K562 (cell line): ENCODE results near the gene SPDYA. TPM values are rescaled to one million over a fixed set of nuclear protein-coding genes. Genes with fewer than 3 reads are reported as not detected.

ENCODE experiments used
- ATAC-seq: fragments of 200-7000 bp; cut with Tn5 transposase; 3 replicates; pipeline ENCODE4 v1.9.1; 2020; ENCODE audit warnings: moderate library complexity
- BruUV-seq: library from RNA; stranded (reverse); fragments of 400-500 nt; replicated peaks from 2 replicates; lab custom pipeline; 2021; lab: Mats Ljungman, UMichigan
- CTCF ChIA-PET: fragments of 300-600 bp; formaldehyde crosslinking; extraction: SDS; loops from one replicate; lab custom pipeline; 2021; ENCODE audit warnings: low intra/inter-chr PET ratio; lab: Yijun Ruan, JAX
- POLR2A ChIA-PET: fragments of 300-600, 350-650 bp; sonication (Branson Sonifier 250); formaldehyde crosslinking; extraction: SDS; loops from one replicate; lab custom pipeline; 2021; ENCODE audit warnings: antibody characterized with exemption, inconsistent platforms; lab: Yijun Ruan, JAX
- DNase-seq, 4 experiments: peaks; one replicate each; pipeline versions ENCODE4 v3.0.0 to v3.0.0-alpha.2; 2011 to 2018; ENCODE audit warnings: low spot score in 3 of 4, mixed read lengths in 3 of 4; ENCODE audit errors: extremely low read depth in 1 of 4
- FAIRE-seq: peaks from 2 replicates; lab custom pipeline; 2011; peaks lifted over from hg19 to GRCh38; lab: Jason Lieb, UNC
- H2AFZ ChIP-seq: 2 replicates; pipeline ENCODE4 v1.6.0; 2011; ENCODE audit warnings: low read depth, low read length, control low read depth, inconsistent platforms
- H3K27ac ChIP-seq: fragments of 200-600 bp; 3 replicates; pipeline ENCODE4 v1.8.0; 2011; ENCODE audit warnings: low read depth, mild to moderate bottlenecking, control low read depth, inconsistent platforms, low read length, moderate library complexity, mixed read lengths; ENCODE audit errors: extremely low read depth
- H3K27me3 ChIP-seq, 2 experiments: fragments of 300-600 bp in 1 of 2; 2 replicates in 1 of 2; 3 replicates in 1 of 2; pipeline versions ENCODE4 v1.6.0 to v1.8.0; 2011; ENCODE audit warnings: inconsistent platforms in 2 of 2, low read length in 2 of 2, mild to moderate bottlenecking in 1 of 2, mixed read lengths in 1 of 2, moderate library complexity in 1 of 2; ENCODE audit not compliant: control insufficient read depth in 2 of 2, insufficient read depth in 2 of 2
- H3K36me3 ChIP-seq: fragments of 300-600 bp; 3 replicates; pipeline ENCODE4 v1.8.0; 2011; ENCODE audit warnings: mild to moderate bottlenecking, low read length, inconsistent platforms; ENCODE audit not compliant: control insufficient read depth, insufficient read depth
- H3K4me1 ChIP-seq, 2 experiments: fragments of 200-600 bp in 1 of 2; replicated peaks in 1 of 2; 2 replicates in 1 of 2; 3 replicates in 1 of 2; pipeline versions ENCODE4 v1.5.1 to v1.8.0; 2011; ENCODE audit warnings: inconsistent platforms in 2 of 2, low read length in 2 of 2, mild to moderate bottlenecking in 1 of 2, mixed read lengths in 1 of 2, moderate library complexity in 1 of 2; ENCODE audit not compliant: control insufficient read depth in 2 of 2, insufficient read depth in 2 of 2
- H3K4me2 ChIP-seq: 2 replicates; pipeline ENCODE4 v1.6.1; 2011; ENCODE audit warnings: low read length, control low read depth, inconsistent platforms, mixed read lengths; ENCODE audit not compliant: insufficient read depth
- H3K4me3 ChIP-seq: fragments of 200-600 bp; sonication (generic), shearing (Covaris generic); 2 replicates; pipeline ENCODE4 v1.5.1; 2016; ENCODE audit warnings: control low read depth, inconsistent platforms
- H3K79me2 ChIP-seq: fragments of 200-600 bp; 3 replicates; pipeline ENCODE4 v1.8.0; 2011; ENCODE audit warnings: low read length, inconsistent platforms; ENCODE audit not compliant: control insufficient read depth, insufficient read depth
- H3K9ac ChIP-seq, 2 experiments: 2 replicates each; pipeline versions ENCODE4 v1.6.0 to v1.6.1; 2011; ENCODE audit warnings: low read depth in 2 of 2, low read length in 2 of 2, control low read depth in 1 of 2, inconsistent platforms in 1 of 2, mild to moderate bottlenecking in 1 of 2, mixed read lengths in 1 of 2; ENCODE audit not compliant: insufficient read depth in 1 of 2
- H3K9me1 ChIP-seq: one replicate; pipeline ENCODE4 v1.6.0; 2011; ENCODE audit warnings: inconsistent platforms, mild to moderate bottlenecking, low read length, moderate library complexity; ENCODE audit not compliant: control insufficient read depth, insufficient read depth
- H3K9me3 ChIP-seq: replicated peaks from 2 replicates; pipeline ENCODE4 v1.5.1; 2011; ENCODE audit warnings: low read depth, low read length, inconsistent platforms; ENCODE audit not compliant: control insufficient read depth, insufficient read depth
- H4K20me1 ChIP-seq: replicated peaks from 2 replicates; pipeline ENCODE4 v1.6.1; 2011; ENCODE audit warnings: low read length, inconsistent platforms, mixed read lengths; ENCODE audit not compliant: control insufficient read depth, insufficient read depth
- CBX3 ChIP-seq, 2 experiments: IDR thresholded peaks; 1 replicate in 1 of 2; 2 replicates in 1 of 2; pipeline ENCODE4 v1.6.1; 2012; ENCODE audit warnings: inconsistent platforms in 2 of 2, low read length in 2 of 2, borderline replicate concordance in 1 of 2, control low read depth in 1 of 2
- CHD4 ChIP-seq: fragments of 200-600 bp; sonication (generic); IDR thresholded peaks from 3 replicates; pipeline ENCODE4 v1.6.1; 2012; ENCODE audit warnings: low read depth, mild to moderate bottlenecking, mixed read lengths, low read length, inconsistent platforms; ENCODE audit not compliant: insufficient read depth, insufficient replicate concordance, poor library complexity, severe bottlenecking
- HDGF ChIP-seq: fragments of 450-650 bp; IDR thresholded peaks from 2 replicates; pipeline ENCODE4 v1.6.1; 2016
- NR2F6 ChIP-seq: fragments of 450-650 bp; formaldehyde crosslinking; IDR thresholded peaks from 2 replicates; pipeline ENCODE4 v1.4.0; 2020; ENCODE audit warnings: mild to moderate bottlenecking
- PTTG1 ChIP-seq: fragments of 450-650 bp; IDR thresholded peaks from 2 replicates; pipeline ENCODE4 v1.6.1; 2016; ENCODE audit warnings: low read depth, mild to moderate bottlenecking, missing genetic modification characterization, missing compliant biosample characterization
- RBM15 ChIP-seq: fragments of 200-400 bp; formaldehyde crosslinking; IDR thresholded peaks from 2 replicates; pipeline ENCODE4 v1.6.1; 2018; ENCODE audit warnings: mild to moderate bottlenecking, low read length, moderate library complexity; ENCODE audit not compliant: insufficient read depth
- U2AF1 ChIP-seq: fragments of 200-400 bp; formaldehyde crosslinking; optimal IDR thresholded peaks from 2 replicates; pipeline ENCODE3; 2017; ENCODE audit warnings: mild to moderate bottlenecking, low read depth, low read length, moderate library complexity
- WGBS: fragments of 100-300 bp; shearing (Covaris generic); methylation state at CpG from one replicate; pipeline ENCODE4 v1.1.6; 2016; ENCODE audit warnings: low coverage, mixed read lengths; ENCODE audit not compliant: insufficient coverage; ENCODE audit errors: missing lambda C conversion rate; 5-methylcytosine and 5-hydroxymethylcytosine counted together
- in situ Hi-C: fragments of 300-500 bp; cut with MboI; formaldehyde crosslinking; loops from 4 replicates; pipeline ENCODE4 v1.15.0; 2018; ENCODE audit warnings: inconsistent platforms, mixed read lengths
- intact Hi-C: fragments of 100-400 bp; cut with micrococcal nuclease; formaldehyde crosslinking; loops from 2 replicates; pipeline ENCODE4 v1.14.2; 2022
- polyA plus RNA-seq, 8 experiments: library from polyadenylated mRNA; depleted of rRNA in 4 of 8; stranded (reverse) in 5 of 8; unstranded in 3 of 8; fragments of >200 nt; fragmentation: Nextera tagmentation in 2 of 8; fragmentation: Illumina TruSeq in 1 of 8; extraction: Ambion mirVana in 2 of 8; extraction: Trizol in 1 of 8; gene quantifications; 2 replicates each; pipeline versions ENCODE4 v1.2.1 to v1.2.3, GENCODE V29; 2011 to 2014; ENCODE audit warnings: inconsistent platforms in 1 of 8, missing spikeins in 1 of 8
- total RNA-seq, 7 experiments: library from RNA; depleted of rRNA in 6 of 7; stranded (reverse); fragments of >200 nt in 6 of 7; fragmentation: Illumina TruSeq in 2 of 7; extraction: Trizol in 2 of 7; gene quantifications; 2 replicates each; pipeline versions ENCODE4 v1.2.1 to v1.2.3, GENCODE V29; 2011 to 2021; ENCODE audit warnings: low replicate concordance in 1 of 7
- TF ChIP-seq, protein P1 (sequence below): sonication (generic); formaldehyde crosslinking; IDR thresholded peaks from 2 replicates; pipeline ENCODE4 v1.8.1; 2023; ENCODE audit warnings: mild to moderate bottlenecking, missing genetic modification reagents
- TF ChIP-seq, protein P2 (sequence below): fragments of 250-450 bp; sonication (Bioruptor Pico); IDR thresholded peaks from 2 replicates; pipeline ENCODE4 v1.5.0; 2020; ENCODE audit warnings: mild to moderate bottlenecking, borderline replicate concordance
- TF ChIP-seq, protein P3 (sequence below): IDR thresholded peaks from 3 replicates; pipeline ENCODE4 v1.6.1; 2011; ENCODE audit warnings: borderline replicate concordance, mild to moderate bottlenecking; ENCODE audit not compliant: insufficient read length, insufficient read depth
- TF ChIP-seq, protein P4 (sequence below), 2 experiments: fragments of 200-800 bp in 1 of 2; sonication (Bioruptor generic) in 1 of 2; sonication (generic) in 1 of 2; formaldehyde crosslinking in 1 of 2; IDR thresholded peaks in 1 of 2; conservative IDR thresholded peaks in 1 of 2; 2 replicates each; pipeline versions ENCODE4 v1.5.0 to v1.6.1; 2016 to 2020; ENCODE audit warnings: missing compliant biosample characterization in 1 of 2, missing genetic modification characterization in 1 of 2, missing genetic modification reagents in 1 of 2

The SPDYA gene
- total and polyA plus RNA-seq, 9 of the 15 experiments (the other 6 are each of a cell fraction or from before 2014, with no cell fraction given): 0.05 to 1.6 (median 0.30) TPM; not detected in 1

DNA sequence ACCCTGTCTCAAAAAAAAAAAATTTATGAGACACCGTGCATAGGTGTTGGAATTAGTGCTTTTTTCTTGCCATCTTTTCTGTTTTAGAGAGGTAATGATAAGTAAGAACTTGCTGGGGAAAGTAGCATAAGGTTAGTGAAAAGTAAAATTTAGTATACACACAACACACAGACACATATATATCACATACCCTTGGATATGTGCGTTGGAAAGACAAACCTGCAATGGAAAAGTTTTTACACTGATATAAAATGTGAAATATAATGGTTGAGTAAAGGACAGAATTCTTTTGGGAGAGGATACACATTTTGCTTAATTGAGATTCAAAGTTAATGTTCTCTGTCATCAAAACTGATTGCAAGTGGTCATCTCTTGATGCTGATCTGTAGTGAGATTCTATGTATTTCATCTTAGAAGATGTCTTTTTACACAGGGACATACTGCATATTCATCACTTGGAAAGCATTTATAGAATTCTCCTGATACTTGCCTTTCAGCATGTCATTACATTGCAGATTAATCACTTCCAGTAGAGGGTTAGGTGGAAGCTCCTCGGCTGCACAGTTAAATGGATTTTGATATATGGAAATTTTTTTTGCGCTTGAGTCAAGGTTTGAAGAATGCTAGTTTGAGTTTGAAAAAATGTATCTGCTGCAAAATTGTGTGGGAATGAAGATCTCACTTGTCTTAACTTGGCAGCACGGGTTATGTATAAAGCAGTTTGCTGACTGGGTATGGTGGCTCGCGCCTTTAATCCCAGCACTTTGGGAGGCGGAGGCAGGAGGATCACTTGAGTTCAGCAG lies 45.5 kb upstream of the SPDYA start:
- intact Hi-C loops (no loop called here), in situ Hi-C loops (loop anchor here (25.0 kb wide), 1 partner anchor 178 kb away; no protein-coding TSS in a partner anchor)
- no peaks in the 10 kb centered on the region for H3K27me3 ChIP-seq
- H3K9ac ChIP-seq: no peak overlapping the region
- POLR2A ChIA-PET: interaction anchor here (0.7 to 1.6 kb wide), 2 partner anchors 13 to 19 kb away, joined by 3 to 5 read pairs; partner anchors contain the start of gene PPP1CB
- H3K9me1 ChIP-seq: no peaks in the 10 kb centered on the region
- no peak overlapping the region for H3K4me3 ChIP-seq
- H2AFZ ChIP-seq: no peak overlapping the region
- no peak overlapping the region for H3K27ac ChIP-seq
- no peaks in the 10 kb centered on the region for H3K9me3 ChIP-seq
- peaks cover 97% of the 10 kb centered on the region for H3K79me2 ChIP-seq
- ATAC-seq (no peak), FAIRE-seq (no peak), DNase-seq (no peak)
- H3K36me3 ChIP-seq: peaks cover 19% of the 10 kb centered on the region
- H4K20me1 ChIP-seq: no peaks in the 10 kb centered on the region; the same call in 1 of the 2 replicates
- BruUV-seq: no TSS peak
- H3K4me2 ChIP-seq: no peak overlapping the region
- CTCF ChIA-PET: no interaction called here
- WGBS: 87% methylated on average over 8 of the region's 8 CpGs
- peaks cover 0 to 4% of the 10 kb centered on the region in 2 experiments; a peak in 1 of 5 replicates for H3K4me1 ChIP-seq
- TF ChIP-seq, protein P1, sequence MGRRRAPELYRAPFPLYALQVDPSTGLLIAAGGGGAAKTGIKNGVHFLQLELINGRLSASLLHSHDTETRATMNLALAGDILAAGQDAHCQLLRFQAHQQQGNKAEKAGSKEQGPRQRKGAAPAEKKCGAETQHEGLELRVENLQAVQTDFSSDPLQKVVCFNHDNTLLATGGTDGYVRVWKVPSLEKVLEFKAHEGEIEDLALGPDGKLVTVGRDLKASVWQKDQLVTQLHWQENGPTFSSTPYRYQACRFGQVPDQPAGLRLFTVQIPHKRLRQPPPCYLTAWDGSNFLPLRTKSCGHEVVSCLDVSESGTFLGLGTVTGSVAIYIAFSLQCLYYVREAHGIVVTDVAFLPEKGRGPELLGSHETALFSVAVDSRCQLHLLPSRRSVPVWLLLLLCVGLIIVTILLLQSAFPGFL: no peak
- TF ChIP-seq CHD4 (no peak), U2AF1 (no peak), NR2F6 (CRISPR knock-in tag) (no peak), CBX3 (IDR thresholded peaks at IDR 0.05; ENCODE audit: borderline replicate concordance in 1 of 2, low read length in 2 of 2) (no peak), RBM15 (no peak), HDGF (no peak), PTTG1 (tag) (no peak)
- TF ChIP-seq, protein P2, sequence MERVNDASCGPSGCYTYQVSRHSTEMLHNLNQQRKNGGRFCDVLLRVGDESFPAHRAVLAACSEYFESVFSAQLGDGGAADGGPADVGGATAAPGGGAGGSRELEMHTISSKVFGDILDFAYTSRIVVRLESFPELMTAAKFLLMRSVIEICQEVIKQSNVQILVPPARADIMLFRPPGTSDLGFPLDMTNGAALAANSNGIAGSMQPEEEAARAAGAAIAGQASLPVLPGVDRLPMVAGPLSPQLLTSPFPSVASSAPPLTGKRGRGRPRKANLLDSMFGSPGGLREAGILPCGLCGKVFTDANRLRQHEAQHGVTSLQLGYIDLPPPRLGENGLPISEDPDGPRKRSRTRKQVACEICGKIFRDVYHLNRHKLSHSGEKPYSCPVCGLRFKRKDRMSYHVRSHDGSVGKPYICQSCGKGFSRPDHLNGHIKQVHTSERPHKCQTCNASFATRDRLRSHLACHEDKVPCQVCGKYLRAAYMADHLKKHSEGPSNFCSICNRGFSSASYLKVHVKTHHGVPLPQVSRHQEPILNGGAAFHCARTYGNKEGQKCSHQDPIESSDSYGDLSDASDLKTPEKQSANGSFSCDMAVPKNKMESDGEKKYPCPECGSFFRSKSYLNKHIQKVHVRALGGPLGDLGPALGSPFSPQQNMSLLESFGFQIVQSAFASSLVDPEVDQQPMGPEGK (CRISPR knock-in tag): no peak
- TF ChIP-seq, protein P3, sequence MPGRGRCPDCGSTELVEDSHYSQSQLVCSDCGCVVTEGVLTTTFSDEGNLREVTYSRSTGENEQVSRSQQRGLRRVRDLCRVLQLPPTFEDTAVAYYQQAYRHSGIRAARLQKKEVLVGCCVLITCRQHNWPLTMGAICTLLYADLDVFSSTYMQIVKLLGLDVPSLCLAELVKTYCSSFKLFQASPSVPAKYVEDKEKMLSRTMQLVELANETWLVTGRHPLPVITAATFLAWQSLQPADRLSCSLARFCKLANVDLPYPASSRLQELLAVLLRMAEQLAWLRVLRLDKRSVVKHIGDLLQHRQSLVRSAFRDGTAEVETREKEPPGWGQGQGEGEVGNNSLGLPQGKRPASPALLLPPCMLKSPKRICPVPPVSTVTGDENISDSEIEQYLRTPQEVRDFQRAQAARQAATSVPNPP: no peak
- TF ChIP-seq, protein P4, sequence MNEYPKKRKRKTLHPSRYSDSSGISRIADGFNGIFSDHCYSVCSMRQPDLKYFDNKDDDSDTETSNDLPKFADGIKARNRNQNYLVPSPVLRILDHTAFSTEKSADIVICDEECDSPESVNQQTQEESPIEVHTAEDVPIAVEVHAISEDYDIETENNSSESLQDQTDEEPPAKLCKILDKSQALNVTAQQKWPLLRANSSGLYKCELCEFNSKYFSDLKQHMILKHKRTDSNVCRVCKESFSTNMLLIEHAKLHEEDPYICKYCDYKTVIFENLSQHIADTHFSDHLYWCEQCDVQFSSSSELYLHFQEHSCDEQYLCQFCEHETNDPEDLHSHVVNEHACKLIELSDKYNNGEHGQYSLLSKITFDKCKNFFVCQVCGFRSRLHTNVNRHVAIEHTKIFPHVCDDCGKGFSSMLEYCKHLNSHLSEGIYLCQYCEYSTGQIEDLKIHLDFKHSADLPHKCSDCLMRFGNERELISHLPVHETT (CRISPR knock-in tag; conservative IDR thresholded peaks at IDR 0.05 in 1 of 2, IDR thresholded peaks at IDR 0.05 in 1 of 2): no peak
